NCI-H345 (cell line): ENCODE data around the gene KRT8.
A peak's percentile ranks its signal among the peaks of the same experiment; 100 is the strongest.

Experiments
- DNase-seq: peaks from one replicate; lab custom pipeline; 2025; lab: John Stamatoyannopoulos, UW

The KRT8 gene

DNA sequence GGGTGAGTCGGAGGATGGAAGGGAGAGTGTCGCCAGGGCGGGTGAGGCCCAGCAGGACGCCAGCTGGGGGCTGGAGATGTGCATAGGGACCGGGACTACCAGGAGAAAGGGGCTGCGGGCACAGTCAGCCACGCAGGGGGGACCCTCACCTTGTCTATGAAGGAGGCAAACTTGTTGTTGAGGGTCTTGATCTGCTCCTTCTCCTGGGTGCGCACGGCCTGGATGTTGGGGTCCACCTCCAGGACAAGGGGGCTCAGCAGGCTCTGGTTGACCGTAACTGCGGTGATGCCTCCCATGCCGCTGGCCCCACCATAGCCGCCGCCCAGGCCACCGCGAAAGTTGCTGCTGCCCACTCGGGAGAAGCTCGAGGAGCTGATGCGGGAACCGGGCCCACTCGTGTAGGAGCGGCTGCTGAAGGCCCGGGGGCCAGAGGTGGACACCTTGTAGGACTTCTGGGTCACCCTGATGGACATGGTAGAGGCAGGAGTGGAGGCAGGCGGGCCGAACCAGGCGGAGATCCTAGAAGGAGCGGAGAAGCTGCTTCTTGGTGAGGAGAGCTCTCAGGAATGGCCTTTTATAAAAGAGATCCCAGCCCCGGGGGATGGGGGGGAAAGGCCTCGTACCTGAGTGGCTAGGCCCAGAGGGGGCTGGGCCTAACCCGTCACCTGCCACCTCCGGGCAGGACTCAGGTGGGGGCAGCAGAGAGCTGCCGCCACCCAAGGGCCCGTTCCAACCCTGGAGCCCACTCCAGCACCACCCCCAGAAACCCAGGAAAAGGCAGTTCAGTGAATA lies at the start of gene KRT8:
Gene KRT8, minus strand, starts transcription at position 568 of the 792 bp plus-strand sequence. Its CDS starts 95 bp downstream, at position 473.
- DNase-seq, result peak; percentile 95

DNA sequence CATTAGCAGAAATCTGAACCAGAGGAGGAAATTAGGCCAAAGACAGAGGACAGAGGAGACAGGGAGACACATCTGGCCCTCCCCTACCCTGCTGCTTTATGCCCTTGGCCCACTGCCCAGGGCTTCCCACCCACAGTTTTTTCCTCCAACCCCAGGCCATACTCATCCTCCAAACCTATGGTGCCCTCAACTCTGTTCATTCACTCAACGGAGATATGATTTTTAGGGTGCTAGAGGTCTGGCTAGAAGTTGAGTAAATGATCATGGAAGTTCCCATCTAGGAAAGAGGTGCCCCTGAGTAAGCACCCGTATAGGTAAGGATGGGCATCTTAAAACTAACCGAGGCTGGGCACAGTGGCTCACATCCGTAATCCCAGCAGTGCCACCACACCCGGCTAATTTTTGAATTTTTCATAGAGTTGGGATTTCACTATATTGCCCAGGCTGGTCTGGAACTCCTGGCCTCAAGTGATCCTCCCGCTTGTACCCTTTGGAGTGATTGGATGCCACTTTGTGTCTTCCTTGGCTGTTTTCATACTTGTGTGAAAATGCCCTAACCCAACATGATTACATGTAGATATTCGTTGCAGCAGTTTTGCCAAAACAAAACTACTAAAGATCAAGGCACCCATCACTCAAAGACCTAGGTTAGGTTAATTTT lies 48.4 kb upstream of the KRT8 start:
- DNase-seq, result no peak

DNA sequence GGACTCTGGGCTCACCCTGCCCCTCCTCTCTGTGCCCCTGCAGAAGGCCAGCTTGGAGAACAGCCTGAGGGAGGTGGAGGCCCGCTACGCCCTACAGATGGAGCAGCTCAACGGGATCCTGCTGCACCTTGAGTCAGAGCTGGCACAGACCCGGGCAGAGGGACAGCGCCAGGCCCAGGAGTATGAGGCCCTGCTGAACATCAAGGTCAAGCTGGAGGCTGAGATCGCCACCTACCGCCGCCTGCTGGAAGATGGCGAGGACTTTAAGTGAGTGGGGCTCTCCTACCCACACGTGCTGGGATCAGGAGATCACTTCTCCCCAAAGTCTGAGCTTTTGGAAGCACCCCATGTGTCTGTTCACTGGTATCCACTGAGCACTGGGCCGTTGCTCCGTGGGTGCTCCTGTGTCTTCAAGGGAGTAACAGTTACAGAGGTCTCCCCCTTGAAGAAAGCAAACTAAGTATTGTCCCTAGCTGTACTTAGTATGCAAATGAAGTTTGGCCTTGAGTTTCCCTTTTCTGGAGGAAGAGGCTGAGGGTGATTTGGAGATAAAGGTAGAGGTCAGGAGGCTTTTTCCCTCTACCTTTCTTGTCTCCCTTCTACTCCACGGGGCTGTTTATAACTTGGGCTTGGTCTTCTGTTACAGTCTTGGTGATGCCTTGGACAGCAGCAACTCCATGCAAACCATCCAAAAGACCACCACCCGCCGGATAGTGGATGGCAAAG lies 47.4 kb upstream of the KRT8 start:
- DNase-seq, result no peak

DNA sequence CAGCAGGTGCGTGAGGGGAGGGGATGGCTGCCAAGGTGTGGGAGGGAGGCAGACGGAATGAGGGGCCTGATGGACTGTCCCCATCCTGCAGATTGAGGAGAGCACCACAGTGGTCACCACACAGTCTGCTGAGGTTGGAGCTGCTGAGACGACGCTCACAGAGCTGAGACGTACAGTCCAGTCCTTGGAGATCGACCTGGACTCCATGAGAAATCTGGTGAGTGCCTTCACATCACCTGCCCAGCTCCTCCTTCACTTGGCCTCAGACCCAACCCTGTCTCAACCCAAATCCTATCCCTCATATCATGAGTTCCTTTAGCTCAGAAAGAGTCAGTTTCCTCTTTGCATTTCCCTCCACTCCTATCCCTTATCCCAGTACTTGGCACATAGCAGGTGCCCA lies 46.8 kb upstream of the KRT8 start:
- no peak for DNase-seq

DNA sequence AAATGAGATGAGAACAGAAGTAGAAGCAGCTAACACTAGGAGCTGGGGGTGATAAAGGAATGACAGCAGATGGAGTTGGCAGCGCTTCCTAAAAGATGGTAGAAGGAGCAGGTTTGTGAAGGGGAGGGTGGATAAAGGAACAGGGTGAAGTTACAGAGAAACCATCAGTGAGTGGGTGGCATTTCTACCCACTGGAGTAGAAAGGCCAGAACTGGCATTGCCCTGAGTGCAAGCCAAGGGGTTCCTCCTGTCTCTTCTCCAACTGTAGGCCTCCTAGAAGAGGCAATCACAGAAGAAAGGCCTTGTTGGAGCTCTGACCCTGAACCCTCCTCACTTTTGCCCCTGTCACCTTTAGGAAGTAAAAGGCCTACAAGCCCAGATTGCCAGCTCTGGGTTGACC lies 46.2 kb upstream of the KRT8 start:
- DNase-seq, result no peak

DNA sequence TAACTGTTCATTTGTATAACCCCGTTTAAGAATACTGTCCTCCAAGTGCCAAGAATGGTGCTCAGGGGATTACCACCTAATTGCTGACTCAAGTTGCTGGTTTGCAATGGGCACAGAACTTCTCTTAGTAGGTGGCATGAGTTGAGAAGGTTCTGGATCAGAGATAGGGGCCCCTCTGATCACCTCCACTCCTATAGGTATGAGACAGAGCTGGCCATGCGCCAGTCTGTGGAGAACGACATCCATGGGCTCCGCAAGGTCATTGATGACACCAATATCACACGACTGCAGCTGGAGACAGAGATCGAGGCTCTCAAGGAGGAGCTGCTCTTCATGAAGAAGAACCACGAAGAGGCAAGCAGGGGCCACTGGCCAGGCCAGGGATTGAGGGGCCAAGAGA lies 45.7 kb upstream of the KRT8 start:
- DNase-seq, result no peak

DNA sequence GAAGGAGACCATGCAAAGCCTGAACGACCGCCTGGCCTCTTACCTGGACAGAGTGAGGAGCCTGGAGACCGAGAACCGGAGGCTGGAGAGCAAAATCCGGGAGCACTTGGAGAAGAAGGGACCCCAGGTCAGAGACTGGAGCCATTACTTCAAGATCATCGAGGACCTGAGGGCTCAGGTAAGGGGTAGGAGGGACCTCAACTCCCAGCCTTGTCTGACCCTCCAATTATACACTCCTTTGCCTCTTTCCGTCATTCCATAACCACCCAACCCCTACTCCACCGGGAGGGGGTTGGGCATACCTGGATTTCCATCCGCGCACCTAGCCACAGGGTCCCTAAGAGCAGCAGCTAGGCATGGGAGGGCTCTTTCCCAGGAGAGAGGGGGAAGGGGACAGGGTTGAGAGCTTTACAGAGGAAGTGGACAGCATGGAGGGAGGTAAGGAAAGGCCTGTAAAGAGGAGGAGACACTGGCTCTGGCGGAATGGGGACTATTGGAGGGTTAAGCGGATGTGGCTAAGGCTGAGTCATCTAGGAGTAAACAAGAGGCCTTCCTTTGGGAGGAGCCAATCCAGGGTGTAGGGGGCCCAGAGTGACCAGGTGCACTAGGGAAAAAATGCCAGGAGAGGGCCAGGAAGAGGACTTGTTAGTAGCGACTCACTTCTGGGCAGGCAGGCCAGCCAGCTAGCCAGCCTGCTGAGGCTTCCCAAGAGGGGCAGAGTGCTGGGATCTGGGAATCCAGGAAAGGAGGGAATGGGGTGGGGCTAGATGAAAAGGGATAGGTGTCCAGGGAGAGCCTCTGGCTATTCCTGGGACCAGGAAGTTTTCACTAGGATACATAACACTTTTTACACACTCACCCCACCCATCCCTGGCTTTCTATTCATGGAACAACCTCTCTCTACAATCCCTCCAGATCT lies 44.8 kb upstream of the KRT8 start:
- peak; percentile 55 for DNase-seq

DNA sequence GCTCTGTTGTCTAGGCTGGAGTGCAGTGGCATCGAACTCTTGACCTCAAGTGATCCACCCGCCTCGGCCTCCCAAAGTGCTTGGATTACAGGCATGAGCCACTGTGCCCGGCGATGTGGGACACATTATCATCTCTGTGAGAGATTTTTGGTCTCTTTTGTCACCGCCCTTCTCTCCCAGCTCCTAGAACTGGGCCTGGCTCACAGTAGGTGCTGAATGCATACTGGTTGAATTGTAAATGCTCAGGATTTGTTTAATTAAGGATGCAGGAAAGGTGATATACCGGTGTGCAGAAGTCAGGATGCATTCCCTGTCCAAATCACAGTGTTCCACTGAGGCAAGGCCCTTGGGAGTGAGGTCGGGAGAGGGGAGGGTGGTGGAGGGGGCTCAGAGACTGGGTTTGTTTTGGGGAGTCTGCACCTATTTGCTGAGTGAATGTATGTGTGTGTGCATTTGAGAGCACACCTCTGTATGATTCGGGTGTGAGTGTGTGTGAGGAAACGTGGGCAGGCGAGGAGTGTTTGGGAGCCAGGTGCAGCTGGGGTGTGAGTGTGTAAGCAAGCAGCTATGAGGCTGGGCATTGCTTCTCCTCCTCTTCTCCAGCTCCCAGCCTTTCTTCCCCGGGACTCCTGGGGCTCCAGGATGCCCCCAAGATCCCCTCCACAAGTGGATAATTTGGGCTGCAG lies 43.0 kb upstream of the KRT8 start:
- DNase-seq, result no peak

DNA sequence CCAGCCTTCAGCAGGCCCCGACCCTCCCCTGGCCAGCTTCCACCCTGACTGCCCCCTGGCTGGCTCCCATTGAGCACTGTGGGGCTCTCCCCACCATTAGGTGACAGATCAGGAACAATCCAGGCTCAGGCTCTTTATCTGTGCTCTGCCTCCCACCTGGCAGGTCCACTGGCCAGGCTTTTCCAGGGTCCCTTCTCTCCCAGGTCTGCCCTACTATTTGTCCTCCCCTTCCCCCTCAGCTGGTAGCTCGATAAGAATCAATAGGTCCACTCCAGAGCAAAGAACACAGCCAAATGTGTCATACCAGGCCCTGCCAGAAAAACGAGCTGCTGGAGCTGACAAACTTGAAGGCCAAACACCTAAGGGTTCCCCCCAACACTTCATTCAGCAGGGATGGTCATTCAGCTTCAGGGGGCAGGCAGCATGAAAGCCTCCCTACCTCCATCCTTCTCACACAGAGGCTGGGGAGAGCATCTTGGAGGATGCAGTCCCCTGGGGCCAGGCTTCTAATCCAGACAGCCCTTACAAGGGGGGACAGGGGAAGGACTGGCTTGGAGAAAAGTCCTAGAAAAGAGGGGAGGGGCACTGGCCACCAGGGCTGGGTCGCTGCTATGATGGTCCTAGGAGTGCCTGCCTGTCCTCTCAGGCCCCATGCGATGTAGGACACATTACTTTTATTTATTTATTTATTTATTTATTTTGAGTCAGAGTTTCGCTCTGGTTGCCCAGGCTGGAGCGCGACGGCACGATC lies 42.1 kb upstream of the KRT8 start:
- no peak for DNase-seq

DNA sequence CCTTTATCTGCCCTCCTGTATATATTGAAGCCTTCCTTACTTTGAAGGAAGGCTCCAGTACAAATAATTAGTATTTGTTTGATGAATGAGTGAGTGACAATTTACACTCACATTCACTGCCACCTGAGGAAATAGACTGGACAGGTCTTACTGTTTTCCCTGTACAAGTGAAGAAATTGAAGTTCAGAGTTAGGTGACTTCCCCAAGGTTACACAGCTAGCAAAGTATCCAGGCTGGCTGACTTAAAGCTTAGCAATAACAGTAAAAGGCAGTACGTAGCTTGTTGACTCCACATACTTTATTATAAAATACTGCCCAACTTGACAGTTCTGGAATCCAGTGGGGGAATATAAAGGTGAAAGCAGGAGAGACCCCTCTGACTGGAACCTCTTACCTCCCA lies 41.5 kb upstream of the KRT8 start:
- DNase-seq, result no peak

DNA sequence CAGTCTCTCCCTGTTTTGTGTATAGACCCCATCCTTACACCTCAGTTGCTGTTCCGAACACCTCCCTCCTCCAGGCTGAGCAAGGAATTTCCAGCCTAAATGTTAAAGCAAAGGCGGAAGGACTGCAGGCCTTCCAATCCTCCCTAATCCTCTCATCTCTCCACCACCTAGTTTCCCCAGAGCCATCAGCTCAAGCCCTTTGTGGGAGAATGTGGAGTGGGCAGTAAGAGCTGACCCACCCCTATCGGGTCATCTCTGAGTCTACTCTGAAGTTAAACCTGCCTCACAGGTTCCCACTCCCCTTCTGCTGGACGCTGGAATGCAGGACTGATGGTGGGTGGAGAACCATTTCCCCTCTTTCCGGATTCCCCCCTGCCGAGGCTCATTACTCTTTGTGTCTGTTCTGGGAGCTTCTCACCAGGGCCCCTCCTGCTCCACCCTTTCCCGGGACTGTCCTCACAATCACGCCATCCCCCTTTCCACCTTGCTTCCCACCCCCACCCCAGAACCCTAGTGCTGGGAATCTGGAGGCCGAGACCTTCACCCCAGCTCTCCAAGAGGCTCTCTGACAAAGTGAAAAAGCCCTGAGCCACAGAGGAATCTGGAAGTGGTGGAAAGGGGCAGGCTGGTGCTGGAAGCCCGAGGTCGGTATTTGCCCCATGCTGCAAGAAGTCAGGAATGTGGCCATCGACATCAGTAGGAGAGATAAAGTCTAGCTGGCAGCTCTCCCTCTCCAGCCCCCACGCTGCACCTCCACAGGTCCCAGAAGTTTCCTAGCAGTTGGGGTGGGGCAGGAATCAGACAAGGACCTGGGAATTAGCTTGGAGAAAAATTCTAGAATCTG lies 40.7 kb upstream of the KRT8 start:
- DNase-seq, result no peak

DNA sequence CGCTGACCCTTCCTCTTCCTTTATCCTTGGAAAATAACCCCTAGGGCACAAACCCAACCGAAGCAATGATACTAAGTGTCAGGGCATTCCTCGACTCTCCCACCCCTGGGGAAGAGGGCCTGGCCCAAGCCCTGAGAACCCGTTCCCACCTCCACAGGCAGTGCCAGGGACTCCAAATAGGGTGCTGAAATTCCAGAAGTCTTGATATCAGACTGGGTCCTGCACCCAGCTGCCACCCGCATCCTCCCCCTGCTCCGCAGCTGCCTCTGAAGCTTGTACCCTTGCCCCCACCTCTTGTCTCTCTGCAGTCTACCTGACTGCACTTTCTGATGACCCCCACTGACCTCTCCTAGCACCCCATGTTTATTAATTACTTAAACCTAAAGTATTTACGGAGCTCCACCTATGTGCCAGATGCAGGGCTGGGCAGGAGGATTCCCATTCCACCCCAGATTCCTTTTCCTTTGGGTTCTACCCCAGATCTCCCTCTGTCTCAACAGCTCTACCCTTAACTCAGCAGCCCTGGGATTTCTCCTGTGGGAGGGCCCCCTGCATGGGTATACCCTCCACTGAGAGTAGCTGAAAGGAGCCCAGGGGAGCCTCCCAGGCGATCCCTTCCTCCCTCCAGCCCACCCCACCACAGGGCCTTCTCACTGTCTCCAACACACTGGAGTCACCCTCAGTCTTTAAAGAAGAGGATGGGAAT lies 40.0 kb upstream of the KRT8 start:
- DNase-seq, result no peak

DNA sequence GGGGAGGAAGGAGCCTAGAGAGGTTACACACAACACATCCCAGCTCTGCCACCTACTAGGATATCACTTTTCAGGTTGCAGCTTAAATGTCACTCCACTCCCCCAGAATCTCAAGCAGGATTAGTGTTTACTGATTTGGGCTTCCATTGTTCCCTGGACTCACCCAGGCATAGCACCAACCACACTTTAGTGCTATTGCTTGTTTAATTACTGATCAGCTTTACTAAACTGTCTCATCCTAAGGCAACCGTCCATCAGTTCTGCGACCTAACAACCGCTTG lies 38.0 kb upstream of the KRT8 start:
- DNase-seq, result peak; percentile 77

DNA sequence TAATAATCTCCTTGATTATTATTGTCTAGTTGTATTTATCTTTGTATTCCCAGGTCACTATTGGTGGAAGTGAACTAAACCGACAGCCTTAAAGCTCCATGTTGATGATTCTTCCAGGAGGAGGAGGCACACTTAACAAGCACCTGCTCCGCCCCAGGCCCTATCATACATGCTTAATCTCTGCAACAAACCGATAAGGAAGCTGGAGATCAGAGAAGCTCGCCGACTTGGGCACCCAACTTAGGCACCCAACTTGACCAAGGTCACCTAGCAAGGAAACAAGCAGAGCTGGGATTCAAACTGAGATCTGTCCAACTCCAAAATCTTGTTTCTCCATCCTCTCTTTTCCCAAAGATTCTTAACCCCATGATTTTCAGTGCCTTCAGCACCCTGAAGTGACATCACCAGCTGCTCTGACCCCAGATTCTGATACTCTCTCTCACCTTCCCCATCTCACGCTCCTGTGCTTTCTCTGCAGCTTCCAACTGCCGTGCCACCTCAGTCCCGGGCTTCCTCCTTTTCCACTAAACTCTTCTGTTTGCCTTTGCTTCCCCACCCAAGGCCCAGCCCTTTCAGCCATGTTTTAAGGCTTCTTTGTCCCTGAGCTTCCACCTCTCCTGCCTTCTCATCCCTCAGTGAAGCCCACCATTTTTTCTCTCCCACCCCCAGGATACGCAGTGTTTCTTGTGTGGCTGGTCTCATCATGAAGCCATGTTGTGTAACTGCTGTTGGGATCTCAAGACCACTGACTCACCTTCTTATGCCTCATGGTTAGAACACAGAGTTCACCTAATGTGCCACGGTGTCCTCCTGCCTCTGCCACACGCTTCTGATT lies 37.4 kb upstream of the KRT8 start:
- DNase-seq, result no peak

DNA sequence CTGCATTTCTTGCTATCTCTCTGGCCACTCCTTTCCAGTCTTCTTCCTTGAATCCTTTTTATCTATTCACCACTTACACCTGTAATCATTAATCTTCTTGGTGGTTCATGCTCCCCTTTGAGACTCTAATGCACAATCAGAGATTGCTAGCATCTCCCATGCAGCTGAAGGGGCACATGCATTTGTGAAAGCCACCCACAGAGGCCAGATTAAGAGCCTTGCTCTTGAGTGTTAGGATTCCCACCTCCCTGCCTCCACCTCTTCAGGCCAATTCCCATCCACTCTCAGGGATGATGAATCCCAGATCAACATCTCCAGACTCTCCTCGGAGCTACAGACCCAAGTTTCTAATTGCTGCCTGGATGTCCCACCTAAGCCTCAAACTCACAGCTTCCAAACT lies 24.7 kb upstream of the KRT8 start:
- DNase-seq, result no peak

DNA sequence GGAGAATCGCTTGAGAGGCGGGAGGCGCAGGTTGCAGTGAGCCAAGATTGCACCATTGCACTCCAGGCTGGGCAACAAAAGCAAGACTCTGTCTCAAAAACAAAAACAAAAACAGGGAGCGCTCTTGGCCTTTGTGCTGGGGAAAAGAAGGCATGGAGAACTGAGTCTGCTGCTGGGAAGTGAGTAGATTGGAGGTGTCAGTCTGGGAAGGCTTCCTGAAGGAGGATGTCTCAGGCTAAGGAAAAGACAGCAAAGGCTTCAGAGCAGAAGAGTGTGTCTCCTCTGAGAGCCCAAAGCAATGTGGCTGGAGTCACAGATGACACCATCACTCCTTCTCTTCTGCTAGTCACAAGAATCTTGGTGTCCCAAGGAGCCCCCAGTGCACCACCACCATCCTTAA lies 23.1 kb upstream of the KRT8 start:
- no peak for DNase-seq

DNA sequence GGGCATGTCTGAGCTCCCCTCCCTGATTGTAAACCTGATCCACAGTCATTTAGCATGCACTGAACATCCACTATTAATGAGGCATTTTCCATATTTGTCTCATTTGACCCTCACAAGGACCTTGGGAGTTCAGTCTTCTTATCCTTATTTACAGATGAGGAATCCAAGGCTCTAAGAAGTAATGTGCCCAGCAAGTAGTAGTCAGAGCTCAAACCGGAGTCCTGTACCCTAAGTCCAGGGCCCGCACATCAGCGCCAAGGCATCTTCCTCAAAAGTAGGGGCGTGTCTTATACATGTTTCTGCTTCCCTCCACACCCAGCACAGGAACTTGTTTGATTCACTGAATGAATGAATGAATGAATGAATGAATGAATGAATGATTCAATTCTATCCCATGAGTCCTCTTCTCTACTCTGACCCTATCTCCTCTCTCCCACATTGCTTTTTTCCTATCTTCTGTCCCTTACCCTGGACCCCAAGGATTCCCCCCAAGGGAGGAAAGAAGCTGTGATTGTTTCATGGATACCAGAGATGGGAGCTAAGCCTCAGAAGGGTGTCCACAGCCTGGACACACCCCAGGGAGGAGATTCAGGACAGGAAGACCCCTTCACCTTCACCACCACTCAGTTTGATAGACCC lies 21.8 kb upstream of the KRT8 start:
- DNase-seq, result no peak
